HG02623 (cell line): ENCODE measurements around the gene ATP8B2.
"Not testable (repeated sequence)": the region's sequence is repeated elsewhere in the genome, so short reads cannot be mapped to it uniquely, and the experiment has no call there.

Source experiments
- ATAC-seq: cut with Tn5 transposase; IDR thresholded peaks from one replicate; pipeline ENCODE4 v1.9.1; 2021; ENCODE audit warnings: moderate library complexity; ENCODE audit not compliant: unreplicated experiment

Gene ATP8B2

GRCh38 chr1:154324241-154324640, 1.1 kb upstream of the ATP8B2 start:
- ATAC-seq = no peak

GRCh38 chr1:154325583-154326545, 539 bp downstream of the ATP8B2 start:
- ATAC-seq = no peak

DNA sequence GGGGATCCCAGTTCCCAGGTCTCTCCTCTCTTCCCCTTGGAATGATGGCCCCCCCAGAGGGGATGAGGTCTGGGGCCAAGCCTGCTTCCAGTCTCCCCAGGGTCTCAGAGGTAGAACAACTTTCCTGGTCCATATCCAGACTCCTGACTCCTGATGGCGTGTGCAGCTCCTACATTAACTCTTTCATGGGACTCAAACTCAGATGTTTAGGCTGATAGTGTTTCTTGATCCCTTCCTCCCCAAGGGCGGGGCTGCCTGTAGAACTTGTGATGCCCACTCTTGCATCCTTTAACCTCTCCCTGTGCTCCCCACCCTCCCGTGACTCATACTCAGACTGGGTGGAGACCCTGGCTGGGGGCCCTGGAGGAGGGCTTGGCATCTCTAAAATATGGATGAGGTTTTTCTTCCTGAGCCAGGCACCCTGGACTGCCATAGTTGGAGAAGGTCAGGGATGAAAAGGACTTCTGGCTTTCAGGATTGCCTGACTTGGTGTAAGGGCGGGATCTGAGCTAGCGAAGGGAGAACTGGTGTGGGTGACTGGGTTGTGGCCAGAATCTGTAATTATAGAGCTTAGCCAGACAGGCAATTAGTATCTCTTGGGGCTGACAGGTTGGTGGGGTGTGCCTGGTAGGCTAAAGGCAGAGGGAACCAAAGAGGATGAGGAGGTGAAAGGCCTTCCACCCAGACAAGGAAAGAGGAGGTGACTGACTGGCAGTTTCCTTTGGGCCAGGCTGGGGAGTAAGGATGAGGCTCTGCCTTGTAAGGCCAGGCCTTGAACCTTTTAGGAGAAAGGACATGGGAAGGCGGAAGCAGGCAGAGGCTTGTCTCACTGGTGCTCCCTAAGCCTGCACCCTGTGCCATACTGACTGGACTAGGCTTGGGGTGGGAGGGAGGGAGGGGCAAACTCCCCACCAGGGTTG, 1.5 kb downstream of the ATP8B2 start:
- ATAC-seq = no peak

DNA sequence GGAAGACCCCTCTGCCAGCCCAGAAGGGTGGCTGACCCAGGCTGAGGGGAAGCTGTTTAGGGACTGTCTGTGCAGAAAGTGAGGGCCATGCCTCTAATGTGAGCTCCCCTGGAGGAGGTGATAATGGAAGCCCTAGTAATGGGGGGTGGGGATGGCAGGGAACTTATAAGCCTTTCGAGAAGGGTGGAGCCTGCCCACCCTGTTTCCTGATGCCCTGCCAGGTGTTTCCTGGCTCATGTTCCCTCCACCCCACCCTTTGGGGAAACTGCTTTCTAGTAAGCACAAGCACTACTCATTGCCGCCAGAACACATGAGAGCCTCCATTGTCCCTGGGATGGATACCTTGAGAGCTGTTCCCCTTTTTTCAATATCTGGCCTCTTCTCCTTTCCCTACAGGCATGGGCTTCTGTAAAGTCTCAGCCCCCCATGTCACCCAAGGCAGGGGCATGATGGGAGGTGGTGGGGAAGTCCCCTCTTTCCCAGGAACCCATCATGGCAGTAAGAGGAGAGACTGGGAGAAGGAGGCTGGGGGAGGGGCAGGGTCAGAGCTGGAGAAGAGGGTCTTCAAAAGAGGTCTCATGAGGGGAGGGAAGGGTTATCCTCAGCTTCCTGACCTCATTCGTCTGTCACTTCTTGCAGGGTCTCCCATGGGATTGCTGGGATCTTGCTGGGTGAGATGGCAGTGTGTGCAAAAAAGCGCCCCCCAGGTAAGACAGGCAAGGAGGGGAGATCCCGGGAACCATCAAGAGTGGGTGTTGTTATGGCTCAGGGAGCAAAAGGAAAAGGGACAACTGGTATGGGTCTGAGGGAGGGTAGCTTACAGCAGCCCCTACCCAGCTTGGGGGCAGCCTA, 2.4 kb downstream of the ATP8B2 start:
- no peak for ATAC-seq

GRCh38 chr1:154328318-154329151, 3.2 kb downstream of the ATP8B2 start:
- no peak for ATAC-seq

DNA sequence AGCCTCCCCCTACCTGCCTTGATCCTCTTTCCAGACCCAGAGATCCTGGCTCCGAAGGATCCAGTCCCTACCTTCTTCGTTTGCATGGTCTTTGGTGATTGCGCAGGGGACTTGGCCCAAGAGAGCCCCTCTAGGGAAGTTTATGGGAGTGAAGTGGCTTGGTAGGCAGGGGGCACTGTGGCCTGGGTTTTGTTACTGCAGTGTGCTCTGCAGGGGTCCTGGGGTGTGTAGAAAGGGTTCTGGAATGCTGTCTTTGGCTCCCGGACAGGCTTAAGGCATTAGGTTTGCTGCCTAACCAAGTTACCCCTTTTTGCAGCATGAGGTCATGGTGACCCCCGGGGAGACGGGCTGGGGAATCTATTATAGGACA, 3.8 kb downstream of the ATP8B2 start:
- no peak for ATAC-seq

DNA sequence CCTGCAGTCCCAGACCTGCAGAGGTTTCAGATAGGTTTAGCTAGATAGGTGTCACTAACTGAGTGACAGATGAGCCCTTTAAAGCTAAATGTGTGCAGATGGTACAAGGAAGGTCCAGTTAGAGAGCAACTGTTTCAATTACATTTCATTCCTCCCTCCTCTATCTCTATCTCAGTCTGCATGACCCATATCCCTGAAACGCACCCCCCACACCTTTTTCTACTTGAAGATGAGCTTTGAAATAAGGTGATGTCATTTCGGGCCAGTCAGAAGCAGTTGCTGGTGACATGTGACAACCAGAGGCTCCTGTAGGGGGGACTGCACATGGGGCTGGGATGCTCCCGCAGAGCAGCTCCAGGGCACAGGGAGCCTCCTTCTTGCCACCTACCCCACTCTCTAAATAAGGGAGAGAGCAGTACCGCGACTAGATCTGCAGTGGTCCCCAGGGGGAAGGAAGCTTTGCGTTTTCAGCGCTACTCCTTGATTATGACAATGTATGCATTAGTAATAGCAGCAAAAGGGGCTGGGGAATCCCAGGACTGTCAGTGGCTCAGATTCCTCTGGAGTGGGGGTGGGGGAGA, 4.3 kb downstream of the ATP8B2 start:
- ATAC-seq = no peak

DNA sequence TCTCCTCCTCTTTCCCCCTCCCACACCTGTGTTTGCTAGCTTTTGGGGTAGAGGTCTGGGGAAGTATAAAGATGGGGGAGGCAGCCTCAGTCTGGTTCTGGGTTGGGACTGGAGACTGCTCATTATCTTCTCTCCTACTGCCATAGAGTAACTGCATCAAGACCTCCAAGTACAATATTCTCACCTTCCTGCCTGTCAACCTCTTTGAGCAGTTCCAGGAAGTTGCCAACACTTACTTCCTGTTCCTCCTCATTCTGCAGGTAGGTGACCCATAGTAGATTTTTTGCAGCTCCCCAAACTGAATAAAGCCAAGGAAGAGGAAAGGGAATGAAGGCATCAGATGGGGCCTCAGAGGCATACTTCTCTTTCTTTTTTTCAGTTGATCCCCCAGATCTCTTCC, 5.3 kb downstream of the ATP8B2 start:
- no peak for ATAC-seq

GRCh38 chr1:154334079-154335024, 9.0 kb downstream of the ATP8B2 start:
- no peak for ATAC-seq

GRCh38 chr1:154335025-154335714, 9.8 kb downstream of the ATP8B2 start:
- no peak for ATAC-seq

- ATAC-seq = no peak
Measured at GRCh38 chr1:154337253-154337894, 12.0 kb downstream of the ATP8B2 start.

- ATAC-seq = no peak
Measured at GRCh38 chr1:154338875-154339274, 13.6 kb downstream of the ATP8B2 start.

DNA sequence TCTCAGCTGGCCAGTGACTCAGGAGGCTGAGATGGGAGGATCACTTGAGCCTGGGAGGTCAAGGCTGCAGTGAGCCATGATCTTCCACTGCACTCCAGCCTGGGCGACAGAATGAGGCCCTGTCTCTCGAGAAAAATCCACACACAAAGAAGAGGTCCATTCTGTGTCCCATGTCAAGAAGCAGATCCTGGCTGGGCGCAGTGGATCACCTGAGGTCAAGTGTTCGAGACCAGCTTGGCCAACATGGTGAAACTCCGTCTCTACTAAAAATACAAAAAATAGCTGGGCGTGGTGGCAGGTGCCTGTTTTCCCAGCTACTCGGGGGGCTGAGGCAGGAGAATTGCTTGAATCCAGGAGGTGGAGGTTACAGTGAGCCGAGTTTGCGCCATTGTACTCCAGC, 16.0 kb downstream of the ATP8B2 start:
- not testable (repeated sequence) for ATAC-seq

- ATAC-seq = no peak
Measured at GRCh38 chr1:154342132-154342531, 16.8 kb downstream of the ATP8B2 start.

DNA sequence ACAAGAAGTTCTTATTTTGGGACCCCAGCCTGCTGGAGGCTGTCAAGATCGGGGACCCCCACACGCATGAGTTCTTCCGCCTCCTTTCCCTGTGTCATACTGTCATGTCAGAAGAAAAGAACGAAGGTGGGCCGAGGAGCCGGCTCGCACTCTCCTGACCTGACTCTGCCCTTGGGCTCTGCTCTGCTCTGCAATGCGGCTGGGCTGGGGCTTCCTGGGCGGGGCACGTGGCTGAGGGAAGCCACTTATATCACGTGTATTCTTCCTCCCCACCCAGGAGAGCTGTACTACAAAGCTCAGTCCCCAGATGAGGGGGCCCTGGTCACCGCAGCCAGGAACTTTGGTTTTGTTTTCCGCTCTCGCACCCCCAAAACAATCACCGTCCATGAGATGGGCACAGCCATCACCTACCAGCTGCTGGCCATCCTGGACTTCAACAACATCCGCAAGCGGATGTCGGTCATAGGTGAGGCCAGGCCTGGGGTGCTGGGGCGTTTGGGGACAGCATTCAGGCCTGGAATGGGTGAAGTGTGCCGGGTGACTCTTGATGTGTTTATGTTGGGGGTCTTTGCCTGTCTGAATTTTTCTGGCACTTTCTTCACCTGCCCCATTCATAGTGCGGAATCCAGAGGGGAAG, 17.6 kb downstream of the ATP8B2 start:
- ATAC-seq = no peak

- ATAC-seq = no peak
Measured at GRCh38 chr1:154344977-154345837, 19.9 kb downstream of the ATP8B2 start.
